Activated CD4-positive, CD25-positive, alpha-beta regulatory T cell treated with anti-CD3 and anti-CD28 coated beads, Interleukin-2, amount 50 U/mL, for 24 hours (primary cell): Measurements from ENCODE around the gene CLTCL1.
"Not testable (repeated sequence)": the region's sequence is repeated elsewhere in the genome, so short reads cannot be mapped to it uniquely, and the experiment has no call there.

ENCODE experiments used
- ATAC-seq, 2 donors: fragments of 150-1000 bp; cut with Tn5 transposase; one replicate each; pipeline ENCODE4 v1.10.0; 2021; ENCODE audit warnings: mild to moderate bottlenecking in 1 of 2, moderate library complexity in 1 of 2

Gene CLTCL1

DNA sequence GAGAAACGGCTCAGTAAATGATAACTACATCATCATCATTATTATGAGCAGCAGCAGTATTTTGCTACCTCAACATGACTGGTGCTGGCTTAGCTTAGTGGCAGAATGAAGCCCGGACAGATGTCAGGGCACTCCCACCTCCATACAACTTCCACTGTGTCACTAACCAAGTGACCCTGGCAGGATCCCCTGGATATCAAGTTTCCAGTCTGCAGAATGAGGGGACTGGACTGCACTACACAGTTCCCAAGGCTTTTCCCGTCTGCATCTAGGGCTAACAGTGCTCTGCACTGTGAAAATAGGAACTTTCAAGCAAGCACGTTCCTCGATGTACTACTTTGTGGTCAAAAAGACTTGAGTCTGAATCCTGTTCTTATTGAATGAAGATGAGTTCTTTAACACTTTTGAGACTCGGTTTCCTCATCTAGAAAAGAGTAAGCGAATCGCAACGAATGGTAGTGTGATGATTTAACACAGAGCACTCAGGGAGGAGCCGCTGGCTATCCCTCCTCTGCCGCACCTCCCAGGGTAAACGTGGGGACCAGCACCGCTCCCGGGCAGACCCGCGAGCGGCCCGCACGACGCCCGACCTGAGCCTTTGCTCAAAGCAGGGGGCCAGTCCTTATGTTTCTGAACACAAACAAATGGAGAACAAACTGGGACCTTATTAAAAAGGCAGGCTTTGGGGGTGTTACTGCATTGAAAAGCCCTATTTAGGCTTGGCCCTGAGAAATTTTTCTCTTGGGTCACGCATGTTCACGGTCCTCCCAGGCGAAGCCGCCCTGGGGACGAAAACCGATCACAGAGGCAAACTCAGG lies 910 bp downstream of the CLTCL1 start:
- no peak for ATAC-seq

GRCh38 chr22:19289475-19290161 lies 1.9 kb downstream of the CLTCL1 start:
- ATAC-seq: no peak

DNA sequence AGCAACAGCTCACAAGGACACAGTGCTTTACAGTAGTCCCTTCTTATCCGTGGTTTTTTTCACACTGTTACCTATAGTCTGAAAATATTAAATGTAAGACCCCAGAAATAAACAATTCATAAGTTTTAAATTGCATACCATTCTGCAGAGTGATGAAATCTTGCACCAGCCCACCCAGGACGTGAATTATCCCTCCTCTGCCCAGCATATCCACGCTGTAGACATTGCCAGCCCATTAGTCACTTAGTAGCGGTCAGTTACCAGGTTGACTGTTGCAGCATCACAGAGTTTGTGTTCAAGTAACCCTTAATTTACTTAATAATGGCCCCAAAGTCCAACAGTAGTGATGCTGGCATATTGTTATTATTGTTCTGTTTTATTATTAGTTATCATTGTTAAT lies 3.6 kb downstream of the CLTCL1 start:
- no peak for ATAC-seq

DNA sequence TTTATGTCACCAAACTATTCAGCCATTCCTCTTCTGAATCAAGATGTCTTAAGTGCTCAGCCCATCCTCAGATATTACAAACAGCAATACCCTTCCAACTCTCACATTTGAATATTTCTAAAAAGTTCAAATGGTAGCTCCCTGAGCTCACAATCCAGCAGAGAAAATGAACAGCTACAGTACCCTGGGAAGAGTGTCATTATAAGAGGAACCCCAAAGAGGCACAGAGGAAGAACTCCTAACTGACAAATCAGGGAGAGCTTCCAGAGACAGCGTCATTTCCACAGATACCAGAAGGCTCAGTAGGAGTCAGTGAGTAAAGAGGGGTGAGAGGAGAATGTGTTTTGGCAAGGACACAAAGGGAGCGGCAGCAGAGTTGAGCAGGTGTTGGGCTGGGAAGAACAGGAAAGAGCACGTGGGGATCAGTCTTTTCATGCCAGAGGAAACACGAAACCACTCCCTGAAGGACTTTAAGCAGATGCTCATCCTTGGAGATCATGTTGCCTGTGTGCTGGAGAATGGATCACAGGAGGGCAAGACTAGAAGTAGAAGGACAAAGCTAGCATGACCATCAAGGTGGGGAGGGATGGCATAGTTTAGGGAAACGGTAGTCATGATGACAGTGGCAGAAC lies 4.3 kb downstream of the CLTCL1 start:
- ATAC-seq: no peak

DNA sequence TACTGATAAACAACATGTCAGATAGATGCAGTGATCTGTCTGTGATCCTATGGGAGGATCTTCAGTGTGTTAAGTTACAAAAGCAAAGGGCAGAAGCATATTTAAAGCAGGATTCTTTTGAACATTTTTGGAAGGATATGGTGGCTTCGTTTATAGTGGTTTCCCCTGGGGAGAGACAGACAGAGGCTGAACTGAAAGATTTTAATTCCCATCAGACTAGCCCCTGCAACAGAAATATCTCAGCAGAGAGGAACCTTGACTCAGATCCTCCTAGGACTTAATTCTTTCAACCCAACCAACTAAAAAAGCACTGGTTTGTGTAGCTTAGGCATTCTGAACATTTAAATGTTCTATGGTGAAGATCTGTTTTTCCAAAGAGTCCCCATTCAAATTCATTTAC lies 5.7 kb downstream of the CLTCL1 start:
- ATAC-seq: no peak

DNA sequence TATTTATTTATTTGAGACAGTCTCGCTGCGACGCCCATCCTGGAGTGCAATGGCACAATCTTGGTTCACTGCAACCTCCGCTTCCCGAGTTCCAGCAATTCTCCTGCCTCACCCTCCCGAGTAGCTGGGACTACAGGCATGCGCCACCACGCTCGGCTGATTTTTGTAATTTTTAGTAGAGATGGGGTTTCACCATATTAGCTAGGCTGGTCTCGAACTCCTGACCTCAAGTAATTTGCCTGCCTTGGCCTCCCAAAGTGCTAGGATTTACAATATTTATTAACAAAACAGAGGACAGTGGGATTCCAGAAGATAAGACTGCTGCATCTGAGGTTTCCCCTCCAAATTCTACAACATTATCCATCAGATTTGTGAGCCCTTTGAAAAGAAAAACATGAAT lies 12.4 kb downstream of the CLTCL1 start:
- ATAC-seq: not testable (repeated sequence)

DNA sequence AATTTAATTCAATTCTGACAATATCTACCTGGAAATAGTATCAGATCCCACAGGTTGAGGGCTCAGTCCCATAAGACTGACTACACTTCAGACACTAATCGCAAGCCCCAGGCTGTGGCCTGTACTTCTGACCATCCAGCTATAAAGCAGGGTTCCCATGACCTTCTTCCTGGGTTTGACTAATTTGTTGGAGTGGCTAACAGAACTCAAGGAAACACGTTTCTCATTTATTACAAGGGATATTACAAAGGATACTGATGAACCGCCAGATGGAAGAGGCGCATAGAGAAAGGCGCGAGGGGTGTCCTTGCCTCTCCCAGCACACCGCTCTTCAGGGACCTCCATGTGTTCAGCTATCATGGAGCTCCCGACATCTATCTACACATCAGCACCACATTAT lies 13.7 kb downstream of the CLTCL1 start:
- no peak for ATAC-seq

DNA sequence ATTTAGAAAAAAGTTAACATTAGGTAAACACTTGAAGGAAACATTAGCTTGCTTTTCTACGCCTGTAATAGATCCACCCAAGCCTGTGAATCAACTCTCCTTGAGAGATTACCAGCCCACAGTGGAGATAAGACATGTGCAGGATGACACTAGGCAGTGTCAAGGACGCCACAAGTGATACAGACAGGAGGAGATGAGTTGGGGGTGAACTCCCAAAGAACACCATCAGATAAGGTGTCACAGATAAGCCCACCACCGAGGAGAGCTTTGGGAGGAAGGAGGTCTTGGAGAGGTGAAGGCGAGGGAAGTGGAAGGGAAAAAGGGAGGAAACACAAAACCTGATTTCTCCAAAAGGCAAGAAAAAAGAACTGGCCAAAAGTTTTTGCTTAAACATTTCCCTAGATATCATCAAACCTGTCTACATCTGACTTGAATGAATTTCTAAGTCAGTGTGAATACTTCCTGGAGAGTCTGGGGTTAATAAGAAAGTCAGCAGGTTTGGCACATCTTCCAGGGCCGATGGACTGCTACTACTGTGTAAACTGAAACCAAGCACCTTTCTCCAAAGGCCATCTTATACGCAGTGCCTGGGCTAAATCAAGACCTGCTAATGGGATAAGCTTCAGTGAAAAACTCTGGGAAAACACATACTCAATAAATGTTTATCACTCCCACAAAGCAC lies 15.5 kb downstream of the CLTCL1 start:
- ATAC-seq: no peak

DNA sequence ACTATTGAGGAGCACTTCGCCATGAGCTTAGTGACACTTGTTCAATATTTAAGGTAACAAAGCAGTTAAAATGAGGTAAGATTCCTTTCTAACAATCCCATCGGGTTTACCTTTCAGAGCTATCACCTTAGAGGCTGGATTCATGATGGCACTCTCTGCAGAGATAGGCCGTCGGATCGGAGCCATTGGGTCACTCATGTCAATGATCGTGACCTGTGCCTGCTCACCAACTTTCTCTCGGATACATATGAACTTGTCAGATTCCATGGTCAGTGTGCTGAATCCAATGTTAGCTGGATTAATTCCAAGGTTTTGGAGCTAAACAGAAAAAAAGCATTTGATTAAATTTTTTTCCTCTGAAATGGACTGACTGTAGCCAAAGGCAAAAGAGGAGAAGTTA lies 16.0 kb downstream of the CLTCL1 start:
- ATAC-seq: no peak

- no peak for ATAC-seq
These were observed 16.4 kb downstream of the CLTCL1 start for GRCh38 chr22:19275104-19275503.

DNA sequence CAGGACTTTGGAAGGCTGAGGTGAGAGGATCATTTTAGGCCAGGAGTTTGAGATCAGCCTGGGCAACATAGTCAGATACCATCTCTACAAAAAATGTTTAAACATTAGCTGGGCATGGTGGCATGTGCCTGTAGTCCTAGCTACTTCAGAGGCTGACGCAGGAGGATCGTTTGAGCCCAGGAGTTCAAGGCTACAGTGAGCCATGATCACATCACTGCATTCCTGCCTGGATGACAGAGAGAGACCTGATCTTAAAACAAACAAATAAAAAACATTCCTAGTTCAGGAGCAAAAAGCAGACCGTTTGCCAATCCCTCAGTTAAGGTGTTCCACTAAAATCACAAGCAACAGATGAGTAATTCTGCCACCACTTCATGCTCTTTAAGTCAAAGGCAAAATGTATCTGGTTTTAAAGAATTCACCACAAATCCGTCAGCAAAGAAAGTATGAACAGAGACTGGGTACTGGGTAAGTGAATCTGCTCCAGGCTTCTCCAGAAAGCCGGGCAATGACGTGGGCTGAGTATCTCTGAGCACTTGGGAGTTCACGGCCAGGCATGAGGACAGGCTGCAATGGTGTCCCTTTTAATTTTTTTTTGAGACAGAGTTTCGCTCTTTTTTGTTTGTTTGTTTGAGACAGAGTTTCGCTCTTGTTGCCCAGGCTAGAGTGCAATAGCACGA lies 19.5 kb downstream of the CLTCL1 start:
- ATAC-seq: no peak

DNA sequence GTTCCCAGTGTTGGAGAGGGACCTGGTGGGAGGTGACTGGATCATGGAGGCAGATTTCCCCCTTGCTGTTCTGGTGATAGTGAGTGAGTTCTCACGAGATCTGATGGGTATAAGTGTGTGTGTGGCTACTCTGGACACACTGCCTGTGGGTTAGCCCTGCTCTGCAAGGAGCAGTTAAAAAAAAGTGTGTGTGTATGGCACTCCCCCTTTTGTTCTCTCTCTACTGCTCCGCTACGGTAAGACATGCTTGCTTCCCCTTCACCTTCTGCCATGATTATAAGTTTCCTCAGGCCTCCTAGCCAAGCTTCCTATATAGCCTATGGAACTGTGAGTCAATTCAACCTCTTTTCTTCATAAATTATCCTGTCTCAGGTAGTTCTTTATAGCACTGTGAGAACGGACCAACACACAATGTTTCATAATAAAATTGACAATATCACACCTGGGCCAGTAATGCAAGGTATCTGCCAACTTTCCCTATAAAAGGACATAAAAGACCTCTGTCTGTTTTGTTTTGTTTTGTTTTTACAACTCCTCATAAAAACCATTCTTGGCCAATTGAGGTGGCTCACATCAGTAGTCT lies 20.2 kb downstream of the CLTCL1 start:
- ATAC-seq: no peak

- no peak for ATAC-seq
These were observed 20.6 kb downstream of the CLTCL1 start for GRCh38 chr22:19270873-19271272.

DNA sequence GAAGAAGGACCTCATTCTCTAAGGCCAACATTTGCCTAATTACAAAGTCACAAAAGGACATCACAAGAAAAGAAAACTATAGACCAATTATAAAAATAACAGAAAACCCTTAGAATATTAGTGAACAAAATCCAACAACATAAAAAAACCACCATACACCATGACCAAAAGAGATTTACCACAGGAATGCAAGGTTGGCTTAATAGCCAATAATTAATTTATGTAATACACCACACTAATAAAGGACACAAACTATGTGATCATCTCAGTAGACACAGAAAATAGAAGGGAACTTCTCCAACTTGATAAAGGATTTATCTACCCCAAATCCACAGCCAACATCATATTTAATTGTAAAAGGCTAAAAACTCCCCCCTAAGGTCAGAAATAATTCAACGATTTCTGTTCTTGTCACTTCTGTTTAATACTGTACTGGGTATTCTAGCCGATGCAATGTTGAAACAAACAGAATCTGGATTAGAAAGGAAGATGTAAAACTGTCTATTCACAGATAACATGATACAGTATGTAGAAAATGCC lies 24.9 kb downstream of the CLTCL1 start:
- ATAC-seq: no peak

GRCh38 chr22:19265779-19266178 lies 25.7 kb downstream of the CLTCL1 start:
- no peak for ATAC-seq

GRCh38 chr22:19260804-19261203 lies 30.7 kb downstream of the CLTCL1 start:
- ATAC-seq: no peak

- ATAC-seq: no peak
These were observed 31.3 kb downstream of the CLTCL1 start for GRCh38 chr22:19260194-19260593.

DNA sequence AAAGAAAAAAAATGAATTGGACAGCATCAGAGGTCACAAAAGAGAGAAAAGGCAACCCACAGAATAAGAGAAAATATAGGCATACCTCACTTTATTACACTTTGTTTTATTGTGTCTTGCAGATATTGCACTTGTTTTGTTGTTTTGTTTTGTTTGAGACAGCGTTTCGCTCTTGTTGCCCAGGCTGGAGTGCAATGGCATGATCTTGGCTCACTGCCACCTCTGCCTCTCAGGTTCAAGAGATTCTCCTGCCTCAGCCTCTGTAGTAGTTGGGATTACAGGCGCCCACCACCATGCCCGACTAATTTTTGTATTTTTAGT lies 32.6 kb downstream of the CLTCL1 start:
- not testable (repeated sequence) for ATAC-seq

DNA sequence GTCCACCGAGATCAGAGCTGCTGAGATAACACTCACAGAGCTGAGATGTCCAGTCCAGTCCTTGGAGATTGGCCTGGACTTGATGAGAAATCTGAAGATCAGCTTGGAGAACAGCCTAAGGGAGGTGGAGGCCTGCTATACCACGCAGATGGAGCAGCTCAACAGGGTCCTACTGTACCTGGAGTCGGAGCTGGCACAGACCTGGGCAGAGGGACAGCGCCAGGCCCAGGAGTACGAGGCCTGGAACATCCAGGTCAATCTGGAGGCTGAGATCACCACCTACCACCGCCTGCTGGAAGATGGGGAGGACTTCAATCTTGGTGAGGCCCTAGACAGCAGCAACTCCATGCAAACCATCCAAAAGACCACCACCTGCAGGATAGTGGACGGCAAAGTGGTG lies 33.1 kb downstream of the CLTCL1 start:
- no peak for ATAC-seq

DNA sequence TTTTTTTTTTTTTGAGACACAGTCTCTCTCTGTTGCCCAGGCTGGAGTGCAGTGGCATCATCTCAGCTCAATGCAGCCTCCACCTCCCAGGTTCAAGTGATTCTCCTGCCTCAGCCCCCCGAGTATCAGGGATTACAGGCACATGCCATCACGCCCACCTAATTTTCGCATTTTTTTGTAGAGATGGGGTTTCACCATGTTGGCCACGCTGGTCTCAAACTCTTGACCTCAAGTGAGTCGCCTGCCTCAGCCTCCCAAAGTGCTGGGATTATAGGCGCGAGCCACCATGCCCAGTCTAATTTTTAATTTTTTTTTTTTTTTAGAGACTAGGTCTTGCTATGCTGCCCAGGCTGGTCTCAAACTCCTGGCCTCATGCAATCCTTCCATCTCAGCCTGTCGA lies 35.2 kb downstream of the CLTCL1 start:
- not testable (repeated sequence) for ATAC-seq

DNA sequence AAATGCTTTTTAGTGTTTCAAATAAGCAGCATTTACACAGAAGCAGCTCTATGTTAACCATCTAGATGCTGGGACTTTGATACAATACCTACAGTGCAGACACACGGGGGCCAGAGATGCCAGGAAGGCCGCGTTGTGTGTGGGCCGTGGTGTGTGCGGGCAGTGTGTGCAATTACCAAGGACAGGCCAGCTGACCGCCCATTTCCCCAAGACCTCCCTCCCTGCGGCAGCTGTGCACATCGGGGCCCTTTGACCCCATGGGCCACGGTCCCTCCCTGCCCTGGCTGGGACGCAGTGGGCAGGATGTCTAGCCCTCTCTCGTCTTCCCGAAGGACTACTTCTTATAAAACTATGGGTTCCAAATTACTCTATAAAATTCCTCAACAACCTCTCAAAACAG lies 38.4 kb downstream of the CLTCL1 start:
- ATAC-seq: no peak
